ENCODE results near the gene MRPL20. TPM values are rescaled to one million over a fixed set of nuclear protein-coding genes. Genes with fewer than 3 reads are reported as not detected.

The MRPL20 gene
- total and polyA plus RNA-seq, 9 of the 15 experiments (the other 6 are each of a cell fraction or from before 2014, with no cell fraction given) = 180 to 671 (median 229) TPM

DNA sequence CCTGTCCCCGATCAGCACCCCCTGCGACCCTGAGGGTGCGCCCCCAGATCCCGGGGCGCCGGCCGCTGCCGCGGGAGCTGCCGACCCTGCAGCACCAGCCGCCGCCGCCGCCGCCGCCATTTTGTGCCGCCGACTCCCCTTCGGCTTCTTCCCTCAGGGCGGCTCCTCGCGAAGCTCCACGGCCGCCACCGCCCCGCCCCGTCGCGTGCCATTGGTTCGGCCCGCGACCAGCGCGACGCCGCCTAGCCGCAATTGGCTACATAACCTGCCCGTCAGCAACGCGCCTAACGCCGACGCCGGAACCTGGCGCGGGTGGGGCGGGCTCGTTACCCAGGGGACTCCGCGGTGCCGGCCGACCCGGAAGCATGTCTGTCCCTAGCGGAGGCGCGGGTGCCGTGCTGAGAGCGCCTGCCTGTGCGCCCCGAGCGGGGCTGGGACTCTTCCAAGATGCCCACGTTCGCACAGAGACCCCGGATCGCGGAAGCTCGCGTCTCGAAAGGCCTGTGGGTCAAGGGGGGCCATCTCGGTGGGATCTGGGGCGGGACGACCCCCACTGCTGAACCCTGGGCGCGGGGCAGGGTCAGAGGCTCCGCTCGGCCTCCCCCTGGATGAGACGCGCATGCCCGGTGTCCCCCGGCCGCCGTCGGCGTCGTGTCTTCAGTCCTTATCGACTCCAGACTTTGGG lies 7.8 kb downstream of the MRPL20 start, which contains the start of gene CCNL2 (continued):
- TF ChIP-seq, protein P1, sequence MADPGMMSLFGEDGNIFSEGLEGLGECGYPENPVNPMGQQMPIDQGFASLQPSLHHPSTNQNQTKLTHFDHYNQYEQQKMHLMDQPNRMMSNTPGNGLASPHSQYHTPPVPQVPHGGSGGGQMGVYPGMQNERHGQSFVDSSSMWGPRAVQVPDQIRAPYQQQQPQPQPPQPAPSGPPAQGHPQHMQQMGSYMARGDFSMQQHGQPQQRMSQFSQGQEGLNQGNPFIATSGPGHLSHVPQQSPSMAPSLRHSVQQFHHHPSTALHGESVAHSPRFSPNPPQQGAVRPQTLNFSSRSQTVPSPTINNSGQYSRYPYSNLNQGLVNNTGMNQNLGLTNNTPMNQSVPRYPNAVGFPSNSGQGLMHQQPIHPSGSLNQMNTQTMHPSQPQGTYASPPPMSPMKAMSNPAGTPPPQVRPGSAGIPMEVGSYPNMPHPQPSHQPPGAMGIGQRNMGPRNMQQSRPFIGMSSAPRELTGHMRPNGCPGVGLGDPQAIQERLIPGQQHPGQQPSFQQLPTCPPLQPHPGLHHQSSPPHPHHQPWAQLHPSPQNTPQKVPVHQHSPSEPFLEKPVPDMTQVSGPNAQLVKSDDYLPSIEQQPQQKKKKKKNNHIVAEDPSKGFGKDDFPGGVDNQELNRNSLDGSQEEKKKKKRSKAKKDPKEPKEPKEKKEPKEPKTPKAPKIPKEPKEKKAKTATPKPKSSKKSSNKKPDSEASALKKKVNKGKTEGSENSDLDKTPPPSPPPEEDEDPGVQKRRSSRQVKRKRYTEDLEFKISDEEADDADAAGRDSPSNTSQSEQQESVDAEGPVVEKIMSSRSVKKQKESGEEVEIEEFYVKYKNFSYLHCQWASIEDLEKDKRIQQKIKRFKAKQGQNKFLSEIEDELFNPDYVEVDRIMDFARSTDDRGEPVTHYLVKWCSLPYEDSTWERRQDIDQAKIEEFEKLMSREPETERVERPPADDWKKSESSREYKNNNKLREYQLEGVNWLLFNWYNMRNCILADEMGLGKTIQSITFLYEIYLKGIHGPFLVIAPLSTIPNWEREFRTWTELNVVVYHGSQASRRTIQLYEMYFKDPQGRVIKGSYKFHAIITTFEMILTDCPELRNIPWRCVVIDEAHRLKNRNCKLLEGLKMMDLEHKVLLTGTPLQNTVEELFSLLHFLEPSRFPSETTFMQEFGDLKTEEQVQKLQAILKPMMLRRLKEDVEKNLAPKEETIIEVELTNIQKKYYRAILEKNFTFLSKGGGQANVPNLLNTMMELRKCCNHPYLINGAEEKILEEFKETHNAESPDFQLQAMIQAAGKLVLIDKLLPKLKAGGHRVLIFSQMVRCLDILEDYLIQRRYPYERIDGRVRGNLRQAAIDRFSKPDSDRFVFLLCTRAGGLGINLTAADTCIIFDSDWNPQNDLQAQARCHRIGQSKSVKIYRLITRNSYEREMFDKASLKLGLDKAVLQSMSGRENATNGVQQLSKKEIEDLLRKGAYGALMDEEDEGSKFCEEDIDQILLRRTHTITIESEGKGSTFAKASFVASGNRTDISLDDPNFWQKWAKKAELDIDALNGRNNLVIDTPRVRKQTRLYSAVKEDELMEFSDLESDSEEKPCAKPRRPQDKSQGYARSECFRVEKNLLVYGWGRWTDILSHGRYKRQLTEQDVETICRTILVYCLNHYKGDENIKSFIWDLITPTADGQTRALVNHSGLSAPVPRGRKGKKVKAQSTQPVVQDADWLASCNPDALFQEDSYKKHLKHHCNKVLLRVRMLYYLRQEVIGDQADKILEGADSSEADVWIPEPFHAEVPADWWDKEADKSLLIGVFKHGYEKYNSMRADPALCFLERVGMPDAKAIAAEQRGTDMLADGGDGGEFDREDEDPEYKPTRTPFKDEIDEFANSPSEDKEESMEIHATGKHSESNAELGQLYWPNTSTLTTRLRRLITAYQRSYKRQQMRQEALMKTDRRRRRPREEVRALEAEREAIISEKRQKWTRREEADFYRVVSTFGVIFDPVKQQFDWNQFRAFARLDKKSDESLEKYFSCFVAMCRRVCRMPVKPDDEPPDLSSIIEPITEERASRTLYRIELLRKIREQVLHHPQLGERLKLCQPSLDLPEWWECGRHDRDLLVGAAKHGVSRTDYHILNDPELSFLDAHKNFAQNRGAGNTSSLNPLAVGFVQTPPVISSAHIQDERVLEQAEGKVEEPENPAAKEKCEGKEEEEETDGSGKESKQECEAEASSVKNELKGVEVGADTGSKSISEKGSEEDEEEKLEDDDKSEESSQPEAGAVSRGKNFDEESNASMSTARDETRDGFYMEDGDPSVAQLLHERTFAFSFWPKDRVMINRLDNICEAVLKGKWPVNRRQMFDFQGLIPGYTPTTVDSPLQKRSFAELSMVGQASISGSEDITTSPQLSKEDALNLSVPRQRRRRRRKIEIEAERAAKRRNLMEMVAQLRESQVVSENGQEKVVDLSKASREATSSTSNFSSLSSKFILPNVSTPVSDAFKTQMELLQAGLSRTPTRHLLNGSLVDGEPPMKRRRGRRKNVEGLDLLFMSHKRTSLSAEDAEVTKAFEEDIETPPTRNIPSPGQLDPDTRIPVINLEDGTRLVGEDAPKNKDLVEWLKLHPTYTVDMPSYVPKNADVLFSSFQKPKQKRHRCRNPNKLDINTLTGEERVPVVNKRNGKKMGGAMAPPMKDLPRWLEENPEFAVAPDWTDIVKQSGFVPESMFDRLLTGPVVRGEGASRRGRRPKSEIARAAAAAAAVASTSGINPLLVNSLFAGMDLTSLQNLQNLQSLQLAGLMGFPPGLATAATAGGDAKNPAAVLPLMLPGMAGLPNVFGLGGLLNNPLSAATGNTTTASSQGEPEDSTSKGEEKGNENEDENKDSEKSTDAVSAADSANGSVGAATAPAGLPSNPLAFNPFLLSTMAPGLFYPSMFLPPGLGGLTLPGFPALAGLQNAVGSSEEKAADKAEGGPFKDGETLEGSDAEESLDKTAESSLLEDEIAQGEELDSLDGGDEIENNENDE (IDR thresholded peaks at IDR 0.05; ENCODE audit: low read depth, low read length) = no peak
- TF ChIP-seq NR3C1 (CRISPR knock-in tag; IDR thresholded peaks at IDR 0.05) (no peak), POLR2B (IDR thresholded peaks at IDR 0.05; ENCODE audit: low read depth, partially characterized antibody) (peak; percentile 87)
- TF ChIP-seq, protein P2, sequence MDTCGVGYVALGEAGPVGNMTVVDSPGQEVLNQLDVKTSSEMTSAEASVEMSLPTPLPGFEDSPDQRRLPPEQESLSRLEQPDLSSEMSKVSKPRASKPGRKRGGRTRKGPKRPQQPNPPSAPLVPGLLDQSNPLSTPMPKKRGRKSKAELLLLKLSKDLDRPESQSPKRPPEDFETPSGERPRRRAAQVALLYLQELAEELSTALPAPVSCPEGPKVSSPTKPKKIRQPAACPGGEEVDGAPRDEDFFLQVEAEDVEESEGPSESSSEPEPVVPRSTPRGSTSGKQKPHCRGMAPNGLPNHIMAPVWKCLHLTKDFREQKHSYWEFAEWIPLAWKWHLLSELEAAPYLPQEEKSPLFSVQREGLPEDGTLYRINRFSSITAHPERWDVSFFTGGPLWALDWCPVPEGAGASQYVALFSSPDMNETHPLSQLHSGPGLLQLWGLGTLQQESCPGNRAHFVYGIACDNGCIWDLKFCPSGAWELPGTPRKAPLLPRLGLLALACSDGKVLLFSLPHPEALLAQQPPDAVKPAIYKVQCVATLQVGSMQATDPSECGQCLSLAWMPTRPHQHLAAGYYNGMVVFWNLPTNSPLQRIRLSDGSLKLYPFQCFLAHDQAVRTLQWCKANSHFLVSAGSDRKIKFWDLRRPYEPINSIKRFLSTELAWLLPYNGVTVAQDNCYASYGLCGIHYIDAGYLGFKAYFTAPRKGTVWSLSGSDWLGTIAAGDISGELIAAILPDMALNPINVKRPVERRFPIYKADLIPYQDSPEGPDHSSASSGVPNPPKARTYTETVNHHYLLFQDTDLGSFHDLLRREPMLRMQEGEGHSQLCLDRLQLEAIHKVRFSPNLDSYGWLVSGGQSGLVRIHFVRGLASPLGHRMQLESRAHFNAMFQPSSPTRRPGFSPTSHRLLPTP (IDR thresholded peaks at IDR 0.05; ENCODE audit: borderline replicate concordance, extremely low read depth, insufficient read length) = no peak
- TF ChIP-seq, protein P3, sequence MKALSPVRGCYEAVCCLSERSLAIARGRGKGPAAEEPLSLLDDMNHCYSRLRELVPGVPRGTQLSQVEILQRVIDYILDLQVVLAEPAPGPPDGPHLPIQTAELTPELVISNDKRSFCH (CRISPR knock-in tag; IDR thresholded peaks at IDR 0.05) = no peak
- TF ChIP-seq, protein P3 (tag; IDR thresholded peaks at IDR 0.05) = no peak; the same call in 1 of the 2 replicates
- TF ChIP-seq, protein P4, sequence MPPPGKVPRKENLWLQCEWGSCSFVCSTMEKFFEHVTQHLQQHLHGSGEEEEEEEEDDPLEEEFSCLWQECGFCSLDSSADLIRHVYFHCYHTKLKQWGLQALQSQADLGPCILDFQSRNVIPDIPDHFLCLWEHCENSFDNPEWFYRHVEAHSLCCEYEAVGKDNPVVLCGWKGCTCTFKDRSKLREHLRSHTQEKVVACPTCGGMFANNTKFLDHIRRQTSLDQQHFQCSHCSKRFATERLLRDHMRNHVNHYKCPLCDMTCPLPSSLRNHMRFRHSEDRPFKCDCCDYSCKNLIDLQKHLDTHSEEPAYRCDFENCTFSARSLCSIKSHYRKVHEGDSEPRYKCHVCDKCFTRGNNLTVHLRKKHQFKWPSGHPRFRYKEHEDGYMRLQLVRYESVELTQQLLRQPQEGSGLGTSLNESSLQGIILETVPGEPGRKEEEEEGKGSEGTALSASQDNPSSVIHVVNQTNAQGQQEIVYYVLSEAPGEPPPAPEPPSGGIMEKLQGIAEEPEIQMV (tag; conservative IDR thresholded peaks at IDR 0.05; ENCODE audit: low read depth) = no peak
- TF ChIP-seq, protein P5, sequence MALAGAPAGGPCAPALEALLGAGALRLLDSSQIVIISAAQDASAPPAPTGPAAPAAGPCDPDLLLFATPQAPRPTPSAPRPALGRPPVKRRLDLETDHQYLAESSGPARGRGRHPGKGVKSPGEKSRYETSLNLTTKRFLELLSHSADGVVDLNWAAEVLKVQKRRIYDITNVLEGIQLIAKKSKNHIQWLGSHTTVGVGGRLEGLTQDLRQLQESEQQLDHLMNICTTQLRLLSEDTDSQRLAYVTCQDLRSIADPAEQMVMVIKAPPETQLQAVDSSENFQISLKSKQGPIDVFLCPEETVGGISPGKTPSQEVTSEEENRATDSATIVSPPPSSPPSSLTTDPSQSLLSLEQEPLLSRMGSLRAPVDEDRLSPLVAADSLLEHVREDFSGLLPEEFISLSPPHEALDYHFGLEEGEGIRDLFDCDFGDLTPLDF (CRISPR knock-in tag; IDR thresholded peaks at IDR 0.05) = peak; percentile 90
